ENCODE results near the gene ACTR6.

Gene ACTR6

DNA sequence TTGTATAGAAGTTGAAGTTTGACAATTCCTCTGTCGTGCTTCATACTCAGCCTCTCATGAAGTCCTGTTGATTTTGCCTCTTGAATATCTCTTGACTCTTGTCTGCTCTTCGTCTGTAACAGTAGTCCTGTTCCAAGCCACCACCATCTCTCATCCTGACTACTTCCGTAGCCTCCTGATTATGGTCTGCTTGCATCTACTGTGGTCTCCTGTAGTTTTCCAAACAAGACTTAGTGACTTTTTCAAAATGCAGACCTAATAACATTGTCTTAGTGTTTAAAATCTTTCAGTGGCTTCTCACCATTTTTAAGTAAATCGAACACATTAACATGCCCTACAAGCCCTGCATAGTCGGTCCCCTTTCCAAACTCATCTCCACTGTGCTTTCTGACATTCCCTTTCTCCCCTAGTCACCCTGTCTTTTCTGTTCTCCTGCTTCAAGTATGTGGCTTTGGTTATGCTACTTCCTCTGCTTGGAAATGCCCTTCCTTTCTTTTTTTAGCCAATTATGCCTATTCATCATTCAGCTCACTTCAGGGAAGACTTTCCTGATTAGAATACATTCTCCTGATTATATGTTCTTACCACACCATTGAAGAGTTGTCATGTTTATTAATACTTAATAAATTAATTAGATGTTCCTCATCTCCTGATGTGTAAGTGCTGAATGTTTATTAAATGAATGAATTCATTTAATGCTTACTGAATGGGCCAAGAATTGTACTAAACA, 68.4 kb downstream of the ACTR6 start:
- no peak for DNase-seq

GRCh38 chr12:100273782-100274181, 73.2 kb downstream of the ACTR6 start:
- DNase-seq = no peak

All from SHP77 treated with DMSO at 0.1 percent for 48 hours (cell line).